Measurements from ENCODE around the gene DYNLT2B. TPM values are rescaled to one million over a fixed set of nuclear protein-coding genes. Genes with fewer than 3 reads are reported as not detected.

Gene DYNLT2B
- total RNA-seq, 2 donors from 2014 or later = 4.8 to 6.8 TPM

DNA sequence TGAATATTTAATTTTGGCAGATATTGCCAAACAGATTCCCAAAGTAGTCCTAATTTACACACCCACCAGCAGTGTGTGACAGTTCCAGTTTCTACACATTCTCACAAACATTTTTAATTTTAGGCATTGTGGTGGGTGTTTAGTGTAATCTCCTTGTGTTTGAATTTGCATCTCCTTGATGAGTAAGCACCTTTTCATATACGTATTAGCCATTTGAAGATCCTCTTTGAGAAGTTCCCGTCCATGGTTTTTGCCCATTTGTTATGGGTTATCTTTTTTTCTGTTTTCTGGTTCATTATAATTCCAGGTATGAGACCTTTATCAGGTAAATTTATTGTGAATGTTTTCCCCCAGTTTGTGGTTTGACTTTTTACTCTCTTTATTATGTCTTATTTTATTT lies 22.4 kb upstream of the DYNLT2B start:
- no peak overlapping the region for H3K27ac Mint-ChIP-seq
- ATAC-seq (no peak), DNase-seq (no peak)
- H3K4me3 Mint-ChIP-seq = no peak overlapping the region
- H3K4me1 Mint-ChIP-seq = no peaks in the 10 kb centered on the region
- H3K27me3 Mint-ChIP-seq = no peaks in the 10 kb centered on the region
- no peaks in the 10 kb centered on the region for H3K36me3 Mint-ChIP-seq (ENCODE audit: low read depth)
- no peaks in the 10 kb centered on the region for H3K9me3 ChIP-seq (ENCODE audit: control insufficient read depth, low read length, poor library complexity, severe bottlenecking)

DNA sequence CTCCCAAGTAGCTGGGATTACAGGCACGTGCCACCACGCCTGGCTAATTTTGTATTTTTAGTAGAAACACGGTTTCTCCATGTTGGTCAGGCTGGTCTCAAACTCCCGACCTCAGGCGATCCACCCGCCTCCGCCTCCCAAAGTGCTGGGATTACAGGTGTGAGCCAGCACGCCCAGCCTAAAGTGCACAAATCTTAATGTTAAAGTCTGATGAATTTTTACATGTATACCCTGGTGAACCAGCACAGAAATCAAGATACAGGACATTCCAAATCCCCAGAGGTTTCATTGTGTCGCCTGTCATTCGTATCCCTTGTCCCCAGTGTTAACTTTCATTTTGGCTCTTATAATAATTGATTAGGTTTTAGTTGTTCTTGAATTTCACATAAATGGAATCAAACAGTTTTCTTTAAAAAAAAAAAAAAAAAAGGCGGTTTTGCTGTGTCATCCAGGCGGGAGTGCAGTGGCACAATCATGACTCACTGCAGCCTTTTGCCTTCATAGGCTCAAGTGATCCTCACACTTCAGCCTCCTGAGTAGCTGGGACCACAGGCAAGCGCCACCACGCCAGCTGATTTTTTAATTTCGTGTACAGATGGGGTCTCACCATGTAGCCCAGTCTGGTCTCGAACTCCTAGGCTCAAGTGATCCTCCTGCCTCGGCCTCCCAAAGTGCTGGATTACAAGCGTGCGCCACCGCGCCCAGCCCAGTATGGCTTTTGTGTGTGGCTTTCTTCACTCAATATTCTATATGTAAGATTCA lies 21.6 kb upstream of the DYNLT2B start:
- DNase-seq (no peak), ATAC-seq (no peak)
- H3K36me3 Mint-ChIP-seq (ENCODE audit: low read depth) = no peaks in the 10 kb centered on the region
- H3K4me1 Mint-ChIP-seq = no peaks in the 10 kb centered on the region
- H3K27ac Mint-ChIP-seq = no peak overlapping the region
- H3K27me3 Mint-ChIP-seq = no peaks in the 10 kb centered on the region
- H3K9me3 ChIP-seq (ENCODE audit: control insufficient read depth, low read length, poor library complexity, severe bottlenecking) = no peaks in the 10 kb centered on the region
- no peak overlapping the region for H3K4me3 Mint-ChIP-seq

- ATAC-seq (no peak), DNase-seq (no peak)
- H3K9me3 ChIP-seq (ENCODE audit: control insufficient read depth, low read length, poor library complexity, severe bottlenecking) = no peaks in the 10 kb centered on the region
- Mint-ChIP-seq H3K36me3 (ENCODE audit: low read depth) (no peaks in the 10 kb centered on the region), H3K4me3 (no peak overlapping the region), H3K27me3 (no peaks in the 10 kb centered on the region), H3K27ac (no peak overlapping the region), H3K4me1 (no peaks in the 10 kb centered on the region)
These were observed 21.0 kb upstream of the DYNLT2B start for GRCh38 chr3:196339044-196339443.

DNA sequence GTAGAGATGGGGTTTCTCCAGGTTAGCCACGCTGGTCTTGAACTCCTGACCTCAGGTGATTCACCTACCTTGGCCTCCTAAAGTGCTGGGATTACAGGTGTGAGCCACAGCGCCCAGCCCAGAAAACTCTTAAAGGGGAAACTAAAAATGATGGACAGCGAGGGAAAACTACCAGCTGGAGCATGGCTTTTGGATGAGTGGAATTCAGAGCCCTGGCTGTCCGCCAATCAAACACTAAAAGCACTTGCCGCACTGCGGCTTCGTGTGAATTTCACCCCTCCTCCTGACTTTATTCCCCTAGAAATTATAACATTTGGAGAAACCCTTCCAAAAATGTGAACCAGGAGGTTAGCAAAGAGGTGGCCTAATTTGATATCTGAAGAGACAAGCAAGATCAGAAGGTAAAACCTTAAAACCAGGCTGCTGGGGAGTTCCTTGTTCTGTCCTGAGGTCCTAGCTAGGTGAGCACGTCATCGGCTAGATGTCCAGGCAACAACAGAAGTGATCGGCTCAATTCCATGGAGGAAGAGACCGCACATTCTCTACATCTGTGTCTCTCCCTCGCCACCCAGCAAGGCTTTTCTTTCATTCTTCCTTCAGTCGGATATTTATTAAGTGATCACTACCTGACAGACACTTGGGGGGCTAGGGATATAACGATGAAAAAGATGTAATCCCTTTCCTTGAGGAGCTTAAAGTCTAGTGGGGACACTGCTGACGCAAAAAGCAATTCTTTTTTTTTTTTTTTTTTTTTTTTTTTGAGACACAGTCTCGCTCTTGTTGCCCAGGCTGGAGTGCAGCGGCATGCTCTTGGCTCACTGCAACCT lies 18.5 kb upstream of the DYNLT2B start:
- Mint-ChIP-seq H3K4me3 (no peak overlapping the region), H3K4me1 (no peaks in the 10 kb centered on the region), H3K36me3 (ENCODE audit: low read depth) (no peaks in the 10 kb centered on the region), H3K27me3 (no peaks in the 10 kb centered on the region), H3K27ac (no peak overlapping the region)
- H3K9me3 ChIP-seq (ENCODE audit: control insufficient read depth, low read length, poor library complexity, severe bottlenecking) = no peaks in the 10 kb centered on the region
- ATAC-seq (no peak), DNase-seq (no peak)

- Mint-ChIP-seq H3K27ac (no peak overlapping the region), H3K4me1 (no peaks in the 10 kb centered on the region), H3K4me3 (no peak overlapping the region), H3K36me3 (ENCODE audit: low read depth) (no peaks in the 10 kb centered on the region), H3K27me3 (no peaks in the 10 kb centered on the region)
- H3K9me3 ChIP-seq (ENCODE audit: control insufficient read depth, low read length, poor library complexity, severe bottlenecking) = no peaks in the 10 kb centered on the region
- ATAC-seq (no peak), DNase-seq (no peak)
These were observed 17.5 kb upstream of the DYNLT2B start for GRCh38 chr3:196335503-196335948.

DNA sequence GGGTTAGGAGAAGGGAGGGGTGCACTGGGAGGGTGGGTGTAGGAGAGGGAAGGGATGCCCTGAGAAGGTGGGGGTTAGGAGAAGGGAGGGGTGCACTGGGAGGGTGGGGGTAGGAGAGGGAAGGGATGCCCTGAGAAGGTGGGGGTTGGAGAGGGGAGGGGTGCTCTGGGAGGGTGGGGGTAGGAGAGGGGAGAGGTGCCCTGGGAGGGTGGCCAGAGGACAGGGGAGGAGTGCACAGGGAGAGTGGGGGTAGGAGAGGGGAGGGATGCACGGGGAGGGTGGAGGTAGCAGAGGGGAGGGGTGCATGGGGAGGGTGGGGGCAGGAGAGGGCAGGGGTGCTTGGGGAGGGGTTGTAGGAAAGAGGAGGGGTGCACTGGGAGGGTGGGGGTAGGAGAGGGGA lies 16.9 kb upstream of the DYNLT2B start:
- Mint-ChIP-seq H3K36me3 (ENCODE audit: low read depth) (no peaks in the 10 kb centered on the region), H3K27me3 (no peaks in the 10 kb centered on the region), H3K4me1 (no peaks in the 10 kb centered on the region), H3K4me3 (no peak overlapping the region), H3K27ac (no peak overlapping the region)
- no peaks in the 10 kb centered on the region for H3K9me3 ChIP-seq (ENCODE audit: control insufficient read depth, low read length, poor library complexity, severe bottlenecking)
- ATAC-seq (no peak), DNase-seq (no peak)

- DNase-seq (no peak), ATAC-seq (no peak)
- no peak overlapping the region for H3K27ac Mint-ChIP-seq
- H3K4me1 Mint-ChIP-seq = no peaks in the 10 kb centered on the region
- H3K9me3 ChIP-seq (ENCODE audit: control insufficient read depth, low read length, poor library complexity, severe bottlenecking) = no peaks in the 10 kb centered on the region
- H3K4me3 Mint-ChIP-seq = no peak overlapping the region
- H3K36me3 Mint-ChIP-seq (ENCODE audit: low read depth) = no peaks in the 10 kb centered on the region
- H3K27me3 Mint-ChIP-seq = peaks cover 6% of the 10 kb centered on the region
These were observed 14.1 kb upstream of the DYNLT2B start for GRCh38 chr3:196332168-196332567.

GRCh38 chr3:196327405-196327804 lies 9.4 kb upstream of the DYNLT2B start:
- Mint-ChIP-seq H3K4me3 (no peak overlapping the region), H3K4me1 (no peaks in the 10 kb centered on the region), H3K36me3 (ENCODE audit: low read depth) (no peaks in the 10 kb centered on the region), H3K27ac (no peak overlapping the region), H3K27me3 (peaks cover 6% of the 10 kb centered on the region)
- ATAC-seq (no peak), DNase-seq (no peak)
- no peaks in the 10 kb centered on the region for H3K9me3 ChIP-seq (ENCODE audit: control insufficient read depth, low read length, poor library complexity, severe bottlenecking)

DNA sequence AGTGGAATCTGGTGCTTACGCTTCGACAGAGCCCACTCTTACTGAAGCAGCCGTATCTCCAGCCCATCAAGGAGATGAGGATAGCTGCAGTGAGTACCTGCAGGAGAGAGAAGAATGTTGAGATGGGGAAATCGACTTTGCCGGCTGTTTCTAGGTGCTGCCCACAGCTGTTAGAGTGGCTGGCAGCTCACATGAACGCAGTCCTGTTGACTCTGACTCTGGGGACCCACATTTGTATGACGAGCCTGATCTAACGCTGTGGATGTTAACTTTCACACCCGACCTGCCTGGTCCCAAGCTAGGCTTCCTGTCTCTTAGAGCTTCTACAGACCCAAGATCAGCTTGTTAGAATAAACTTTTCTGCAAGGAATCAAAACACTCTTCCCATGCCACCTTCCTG lies 8.9 kb upstream of the DYNLT2B start:
- no peak overlapping the region for H3K4me3 Mint-ChIP-seq
- no peak overlapping the region for H3K27ac Mint-ChIP-seq
- ATAC-seq (no peak), DNase-seq (no peak)
- peaks cover 6% of the 10 kb centered on the region for H3K27me3 Mint-ChIP-seq
- H3K4me1 Mint-ChIP-seq = no peaks in the 10 kb centered on the region
- H3K36me3 Mint-ChIP-seq (ENCODE audit: low read depth) = no peaks in the 10 kb centered on the region
- H3K9me3 ChIP-seq (ENCODE audit: control insufficient read depth, low read length, poor library complexity, severe bottlenecking) = no peaks in the 10 kb centered on the region

- Mint-ChIP-seq H3K4me1 (peaks cover 2% of the 10 kb centered on the region), H3K27me3 (peaks cover 6% of the 10 kb centered on the region), H3K27ac (no peak overlapping the region), H3K4me3 (no peak overlapping the region), H3K36me3 (ENCODE audit: low read depth) (no peaks in the 10 kb centered on the region)
- no peaks in the 10 kb centered on the region for H3K9me3 ChIP-seq (ENCODE audit: control insufficient read depth, low read length, poor library complexity, severe bottlenecking)
- no peak for ATAC-seq
- no peak for DNase-seq
These were observed 5.7 kb upstream of the DYNLT2B start for GRCh38 chr3:196323691-196324090.

GRCh38 chr3:196323016-196323415 lies 5.0 kb upstream of the DYNLT2B start:
- H3K27me3 Mint-ChIP-seq = peaks cover 6% of the 10 kb centered on the region
- H3K9me3 ChIP-seq (ENCODE audit: control insufficient read depth, low read length, poor library complexity, severe bottlenecking) = no peaks in the 10 kb centered on the region
- no peak overlapping the region for H3K27ac Mint-ChIP-seq
- H3K4me3 Mint-ChIP-seq = no peak overlapping the region
- H3K4me1 Mint-ChIP-seq = peaks cover 2% of the 10 kb centered on the region
- DNase-seq (no peak), ATAC-seq (no peak)
- H3K36me3 Mint-ChIP-seq (ENCODE audit: low read depth) = no peaks in the 10 kb centered on the region

DNA sequence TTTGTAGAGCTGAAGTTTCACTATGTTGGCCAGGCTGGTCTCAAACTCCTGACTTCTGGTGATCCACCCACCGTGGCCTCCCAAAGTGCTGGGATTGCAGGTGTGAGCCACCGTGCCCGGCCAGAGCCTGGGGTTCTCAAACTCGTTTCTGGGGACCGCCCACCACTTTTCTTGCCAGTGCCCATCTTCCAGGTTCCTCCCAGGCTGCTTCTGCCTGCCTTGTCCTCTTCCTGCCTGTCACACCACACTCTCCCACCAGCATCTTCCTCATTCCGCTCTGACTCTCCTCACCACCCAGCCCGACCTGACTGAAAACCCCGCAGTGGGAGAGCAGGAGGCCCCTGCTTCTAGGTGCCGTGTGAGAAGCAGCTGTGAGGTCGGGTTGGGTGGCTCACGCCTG lies 3.1 kb upstream of the DYNLT2B start:
- peaks cover 4% of the 10 kb centered on the region for H3K4me1 Mint-ChIP-seq
- no peaks in the 10 kb centered on the region for H3K36me3 Mint-ChIP-seq (ENCODE audit: low read depth)
- ATAC-seq (no peak), DNase-seq (no peak)
- H3K27me3 Mint-ChIP-seq = no peaks in the 10 kb centered on the region
- no peak overlapping the region for H3K4me3 Mint-ChIP-seq
- H3K9me3 ChIP-seq (ENCODE audit: control insufficient read depth, low read length, poor library complexity, severe bottlenecking) = no peaks in the 10 kb centered on the region
- no peak overlapping the region for H3K27ac Mint-ChIP-seq

DNA sequence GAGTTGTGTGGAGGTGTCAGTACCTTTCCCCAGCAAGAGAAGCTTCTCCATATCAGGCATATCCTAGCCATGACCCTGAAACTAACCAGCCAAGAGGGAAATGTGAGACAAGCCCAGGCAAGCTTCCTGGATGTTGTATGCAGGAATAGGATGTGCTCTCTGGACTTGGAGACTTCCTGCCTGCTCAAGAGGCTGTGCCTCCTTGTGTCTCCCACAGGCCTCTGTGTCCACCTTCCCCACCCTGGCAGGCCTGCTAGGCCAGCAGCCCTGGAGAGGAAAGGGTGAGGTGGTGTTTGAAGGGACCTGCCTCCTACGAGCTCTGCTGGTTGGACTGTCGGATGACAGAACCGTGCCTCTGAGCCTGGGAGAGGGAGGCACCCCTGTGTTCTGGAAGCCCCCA lies 2.1 kb upstream of the DYNLT2B start:
- Mint-ChIP-seq H3K36me3 (ENCODE audit: low read depth) (no peaks in the 10 kb centered on the region), H3K27me3 (no peaks in the 10 kb centered on the region), H3K27ac (no peak overlapping the region), H3K4me1 (peaks cover 4% of the 10 kb centered on the region), H3K4me3 (no peak overlapping the region)
- ATAC-seq (no peak), DNase-seq (no peak)
- H3K9me3 ChIP-seq (ENCODE audit: control insufficient read depth, low read length, poor library complexity, severe bottlenecking) = no peaks in the 10 kb centered on the region
